HG02938 (cell line): ENCODE measurements around the gene ZC2HC1C.
A peak's percentile ranks its signal among the peaks of the same experiment; 100 is the strongest.

Experiments used
- ATAC-seq: cut with Tn5 transposase; IDR thresholded peaks from one replicate; pipeline ENCODE4 v1.9.1; 2021; ENCODE audit warnings: mild to moderate bottlenecking, moderate library complexity; ENCODE audit not compliant: unreplicated experiment

The ZC2HC1C gene, protein sequence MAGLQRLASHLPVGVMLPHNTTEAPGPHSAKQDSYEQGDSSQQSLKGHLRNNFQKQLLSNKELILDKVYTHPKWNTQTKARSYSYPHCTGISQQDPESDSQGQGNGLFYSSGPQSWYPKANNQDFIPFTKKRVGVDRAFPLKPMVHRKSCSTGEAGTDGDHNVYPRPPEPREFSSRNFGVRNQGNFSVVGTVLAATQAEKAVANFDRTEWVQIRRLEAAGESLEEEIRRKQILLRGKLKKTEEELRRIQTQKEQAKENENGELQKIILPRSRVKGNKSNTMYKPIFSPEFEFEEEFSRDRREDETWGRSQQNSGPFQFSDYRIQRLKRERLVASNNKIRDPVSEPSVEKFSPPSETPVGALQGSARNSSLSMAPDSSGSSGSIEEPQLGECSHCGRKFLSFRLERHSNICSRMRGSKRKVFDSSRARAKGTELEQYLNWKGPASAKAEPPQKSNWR

DNA sequence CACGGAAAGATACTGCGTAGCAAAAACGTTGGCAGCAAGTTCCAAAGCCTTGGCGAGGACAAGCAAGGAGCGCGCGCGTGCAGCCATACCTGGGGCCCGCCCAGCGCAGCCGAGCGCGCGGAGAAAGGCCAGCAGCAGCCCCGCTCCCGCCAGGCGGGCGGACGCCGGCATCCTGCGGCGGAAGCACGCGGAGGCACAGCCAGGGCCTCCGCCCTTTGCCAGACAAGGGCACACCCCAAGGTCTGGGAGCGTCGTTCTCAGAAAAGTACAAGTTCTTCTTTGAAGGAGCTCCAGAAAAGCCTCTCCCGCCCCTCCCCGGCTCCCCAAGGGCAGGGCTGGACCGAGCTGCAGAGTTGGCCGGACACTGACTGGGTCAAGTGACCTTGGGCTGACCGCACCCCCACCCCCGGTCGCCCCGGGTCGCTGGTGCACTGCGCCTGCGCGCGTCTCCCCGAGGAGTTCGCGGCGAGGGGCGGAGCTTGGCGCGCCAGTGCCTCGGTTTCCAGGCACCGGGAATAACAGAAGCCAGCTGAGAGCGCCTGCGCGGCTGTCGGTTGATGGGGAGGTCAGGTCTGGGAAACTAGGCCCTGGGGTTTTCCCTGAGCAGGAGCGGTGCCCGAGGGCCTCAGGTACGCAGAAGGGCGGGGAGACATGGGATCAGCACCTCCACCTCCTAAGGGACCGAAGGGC is at the start of gene ZC2HC1C:
ZC2HC1C (plus strand) TSS at position 521 of the 690 bp plus-strand sequence. CDS start 933 bp downstream, outside the sequence.
- peak; percentile 59 for ATAC-seq

DNA sequence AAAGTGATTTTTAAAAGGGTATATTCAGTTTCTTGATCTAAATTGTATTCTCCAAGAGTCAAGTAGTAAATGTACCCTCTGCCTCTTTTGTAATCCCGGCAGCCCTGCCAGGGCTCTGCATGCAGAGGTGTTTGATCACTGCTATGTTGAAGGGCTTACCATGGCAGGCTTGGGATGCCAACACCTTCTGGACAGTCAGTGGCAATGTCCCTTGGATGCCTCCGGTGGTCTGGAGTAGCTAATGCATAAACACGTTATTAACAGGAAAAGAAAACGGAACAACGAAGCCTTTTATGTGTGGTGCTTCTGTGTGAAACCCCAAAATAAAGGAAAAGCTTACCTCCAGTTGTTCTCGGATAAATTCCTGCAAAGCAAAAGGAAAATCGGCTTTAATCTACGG is 46.8 kb upstream of the ZC2HC1C start:
- ATAC-seq: no peak

DNA sequence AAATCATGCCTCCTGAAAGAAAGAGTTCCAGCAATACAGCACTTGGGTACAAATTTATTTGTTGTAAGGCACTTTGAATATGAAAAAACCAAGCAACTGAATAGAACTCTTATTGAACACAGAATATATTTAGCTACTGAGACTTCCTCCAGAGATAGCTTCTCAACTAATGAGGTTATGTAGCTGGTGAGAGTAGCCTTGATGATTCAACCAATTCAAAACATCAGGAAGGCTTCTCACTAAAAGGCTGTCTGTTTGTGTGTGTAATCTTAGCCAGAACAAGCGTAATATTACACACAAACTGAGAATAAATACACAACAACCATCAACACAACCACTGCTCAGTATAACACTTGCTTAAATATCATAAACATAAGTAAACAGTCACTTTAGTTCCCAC is 46.3 kb upstream of the ZC2HC1C start:
- no peak for ATAC-seq

DNA sequence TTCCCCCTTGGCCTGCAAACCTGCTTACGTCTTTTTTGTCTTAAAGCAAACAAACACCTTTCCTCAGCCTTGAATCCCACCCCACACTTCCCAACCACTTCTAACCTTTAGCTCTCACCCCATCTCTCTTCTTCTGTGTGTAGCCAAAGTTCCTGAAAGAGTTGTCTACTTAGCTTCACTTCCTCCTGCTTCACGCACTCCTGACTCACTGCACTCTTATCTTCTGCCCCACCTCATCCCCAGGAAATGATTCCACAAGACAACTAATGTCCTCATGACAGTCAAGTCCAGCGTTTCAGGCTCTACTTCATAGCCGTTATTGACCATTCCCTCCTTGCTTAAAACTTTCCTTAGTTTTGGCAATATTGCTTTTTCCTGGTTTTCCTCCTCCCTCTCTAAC is 44.4 kb upstream of the ZC2HC1C start:
- no peak for ATAC-seq

DNA sequence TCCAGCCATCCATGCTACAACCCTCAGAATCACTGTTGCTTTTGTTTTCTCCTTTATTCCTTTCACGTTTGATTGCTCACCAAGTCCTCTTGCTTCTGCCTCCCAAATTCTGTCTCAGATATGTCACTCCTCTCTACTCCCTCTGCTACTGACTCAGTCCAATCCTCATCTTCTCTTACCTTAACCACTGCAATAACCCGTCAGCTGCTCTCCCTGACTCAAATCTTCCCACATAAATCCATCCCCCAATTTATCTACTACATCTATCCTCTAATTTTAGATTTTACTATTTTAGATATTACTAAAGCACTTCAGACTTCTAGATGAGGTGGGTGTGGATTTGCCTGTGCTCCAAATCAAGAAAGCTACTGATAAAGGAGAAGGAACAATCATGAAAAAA is 43.6 kb upstream of the ZC2HC1C start:
- no peak for ATAC-seq

DNA sequence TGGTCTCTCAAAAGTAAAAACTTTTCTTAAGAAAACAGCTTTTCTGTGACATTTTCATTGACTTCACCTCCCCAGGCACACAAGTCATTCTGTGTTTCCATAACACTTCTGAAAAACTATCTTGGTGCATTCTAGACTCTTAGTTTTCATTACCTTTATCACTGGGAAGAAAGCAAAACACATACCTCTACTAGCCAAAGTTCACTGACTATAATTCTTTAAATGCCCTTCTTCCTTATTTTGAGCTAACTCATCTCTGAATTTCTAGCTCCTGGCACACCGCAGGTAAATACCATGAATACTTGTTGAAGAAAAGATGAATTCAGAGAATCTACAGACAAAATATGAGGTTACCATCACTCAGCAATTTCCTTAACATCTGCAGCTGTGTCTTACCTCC is 39.3 kb upstream of the ZC2HC1C start:
- no peak for ATAC-seq

DNA sequence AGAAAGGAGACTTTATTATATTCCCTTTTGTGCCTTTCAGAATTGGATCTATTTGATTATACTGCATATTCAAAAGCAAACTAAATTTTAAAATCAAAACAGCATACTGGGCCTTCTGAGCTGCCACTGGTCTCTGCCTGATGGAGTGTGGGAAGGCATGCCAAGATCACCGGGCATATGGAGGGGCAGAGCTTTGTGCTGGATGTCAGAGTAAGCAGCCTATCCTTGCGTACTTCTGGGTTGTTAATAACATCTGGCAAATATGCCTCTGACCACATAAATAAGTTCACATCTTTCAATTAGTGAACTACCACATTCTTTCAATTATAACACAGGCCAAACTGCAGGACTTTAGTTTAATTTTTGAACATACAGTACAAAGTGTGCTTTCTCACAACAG is 36.5 kb upstream of the ZC2HC1C start:
- ATAC-seq: no peak

DNA sequence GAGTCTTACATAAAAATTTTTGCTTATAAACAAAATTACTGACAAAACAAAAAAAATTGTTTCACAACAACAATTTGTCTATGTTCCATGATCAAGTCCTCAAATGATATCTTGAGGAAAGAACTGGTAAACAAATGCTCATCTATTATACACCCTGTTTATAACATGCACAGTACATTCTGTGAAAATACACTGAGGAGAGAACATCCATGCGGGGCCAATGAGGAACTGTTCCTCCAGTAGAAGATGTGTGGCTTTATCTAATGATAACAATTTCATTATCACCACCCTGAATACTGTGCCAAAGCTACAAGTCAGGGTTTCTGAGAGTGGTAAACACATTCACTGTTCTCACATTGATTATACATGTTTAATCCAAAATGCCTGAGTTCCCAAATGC is 28.9 kb upstream of the ZC2HC1C start:
- no peak for ATAC-seq

DNA sequence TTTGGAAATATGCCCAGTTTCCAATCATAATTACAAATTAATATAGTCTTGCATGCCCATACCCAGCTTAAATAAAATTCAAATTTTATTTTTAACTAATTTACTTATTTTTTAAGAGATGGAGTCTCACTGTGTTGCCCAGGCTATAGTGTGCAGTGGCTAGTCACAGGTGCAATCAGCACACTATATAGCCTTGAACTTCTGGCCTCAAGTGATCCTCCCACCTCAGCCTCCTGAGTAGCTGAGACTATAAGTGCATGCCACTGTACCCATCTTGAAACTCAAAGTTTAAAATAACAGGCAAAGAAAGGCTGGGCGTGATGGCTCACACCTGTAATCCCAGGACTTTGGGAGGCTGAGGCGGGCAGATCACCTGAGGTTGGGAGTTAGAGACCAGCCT is 28.5 kb upstream of the ZC2HC1C start:
- no peak for ATAC-seq

DNA sequence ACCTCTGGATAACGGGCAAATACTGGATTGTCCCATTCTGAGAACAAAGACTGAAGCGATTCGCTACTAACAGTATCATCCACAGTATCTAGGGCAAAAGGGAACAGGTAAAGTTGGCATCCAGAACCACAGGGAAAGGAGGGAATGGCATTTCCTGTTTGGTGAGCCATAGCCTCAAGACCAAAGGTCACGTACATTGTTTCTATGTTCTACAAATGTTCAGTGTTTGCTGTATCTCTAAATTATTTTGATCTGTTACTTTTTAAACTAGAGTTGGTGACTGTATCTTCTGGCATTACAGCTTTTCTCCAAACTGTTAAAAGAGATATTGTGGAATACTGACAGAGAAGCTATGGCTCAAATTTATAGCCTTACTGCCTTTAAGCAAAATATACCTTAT is 27.8 kb upstream of the ZC2HC1C start:
- no peak for ATAC-seq

DNA sequence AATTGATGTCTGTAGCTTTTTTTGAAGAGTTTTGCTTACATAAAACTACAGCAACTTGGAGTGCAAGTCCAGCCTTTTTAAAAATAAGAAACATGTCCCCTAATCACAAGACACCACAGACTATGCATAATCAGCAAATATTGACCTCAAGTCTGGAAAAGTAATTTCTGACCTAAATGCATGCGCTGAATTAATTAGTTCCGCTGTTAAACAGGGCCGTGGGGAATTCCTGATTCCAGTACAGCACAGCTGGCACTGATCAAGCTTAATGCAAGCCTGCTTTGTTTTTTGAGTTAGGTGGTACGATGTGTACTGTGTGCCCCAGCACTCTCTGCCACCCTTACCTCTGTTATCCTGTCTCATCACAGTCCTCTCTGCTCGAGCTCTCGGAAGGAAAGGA is 27.4 kb upstream of the ZC2HC1C start:
- ATAC-seq: no peak

DNA sequence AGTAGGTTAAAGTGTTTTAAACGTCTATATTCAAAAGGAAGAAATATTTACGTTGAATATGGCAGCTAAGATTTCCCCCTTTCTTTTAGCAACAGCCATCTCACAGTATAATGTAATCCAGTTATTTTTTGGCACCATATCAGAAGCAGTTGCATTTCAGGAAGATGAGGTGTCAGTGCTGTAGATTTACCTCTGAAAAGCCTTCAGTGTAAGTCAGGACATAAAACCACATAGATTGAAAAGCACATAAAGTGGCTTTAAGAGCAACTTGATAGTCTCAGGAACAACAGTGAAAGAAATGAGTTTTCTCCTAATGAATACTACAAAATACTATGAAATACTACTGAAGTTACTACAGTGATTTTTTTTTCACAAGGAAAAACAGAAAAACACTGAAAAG is 25.1 kb upstream of the ZC2HC1C start:
- ATAC-seq: no peak

DNA sequence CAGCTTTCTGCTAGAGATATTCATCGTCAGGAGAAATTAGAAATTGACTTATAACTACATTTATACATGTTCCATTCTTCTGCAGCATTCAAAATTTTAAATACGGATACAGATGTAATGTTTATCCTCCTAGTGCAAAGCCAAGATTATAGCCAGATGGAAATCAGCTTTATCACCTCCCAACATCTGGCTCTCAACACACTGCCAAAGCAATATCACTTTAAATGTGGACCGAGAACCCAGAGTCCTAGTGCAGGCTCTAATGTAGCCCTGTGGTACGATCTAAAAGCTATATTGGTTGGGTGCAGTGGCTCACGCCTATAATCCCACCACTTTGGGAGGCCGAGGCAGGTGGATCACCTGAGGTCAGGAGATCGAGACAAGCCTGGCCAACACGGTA is 24.7 kb upstream of the ZC2HC1C start:
- ATAC-seq: no peak

DNA sequence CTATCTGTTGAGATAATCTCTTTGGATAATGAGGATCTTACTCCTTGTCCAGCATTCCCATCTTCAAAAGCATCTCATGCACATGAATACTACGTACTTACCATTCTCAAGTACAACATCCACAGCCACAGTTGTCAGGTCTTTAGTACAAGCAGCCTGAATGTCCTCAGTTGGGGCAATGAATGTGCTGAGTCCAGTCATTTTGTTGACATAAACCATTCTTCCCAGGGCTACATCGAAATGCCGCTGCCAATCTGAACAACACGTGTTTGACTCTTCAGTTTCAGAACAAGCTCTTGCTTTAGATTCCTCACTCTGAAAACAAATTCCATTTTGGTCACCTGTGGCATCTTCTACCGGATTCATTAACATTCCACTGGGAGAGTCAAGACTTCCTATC is 23.2 kb upstream of the ZC2HC1C start:
- ATAC-seq: no peak

DNA sequence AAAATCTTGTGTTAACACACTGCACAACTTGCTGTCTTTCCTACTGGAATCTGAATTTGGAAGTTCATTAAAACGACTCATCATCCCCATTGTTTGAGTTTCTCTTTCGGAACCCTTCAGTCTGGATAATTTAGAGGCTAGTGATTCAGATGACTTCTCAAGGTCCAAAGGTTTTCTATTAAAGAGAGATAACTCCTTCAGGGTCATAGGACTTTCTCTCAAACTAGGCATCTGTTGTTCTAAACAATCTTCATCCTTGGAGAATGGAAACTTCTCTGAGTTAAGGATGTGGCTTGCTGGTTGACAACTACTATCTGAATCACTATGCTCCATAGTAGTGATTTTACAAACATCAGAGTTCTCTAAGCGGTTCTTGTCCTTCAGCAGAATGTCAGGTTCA is 22.5 kb upstream of the ZC2HC1C start:
- ATAC-seq: no peak

DNA sequence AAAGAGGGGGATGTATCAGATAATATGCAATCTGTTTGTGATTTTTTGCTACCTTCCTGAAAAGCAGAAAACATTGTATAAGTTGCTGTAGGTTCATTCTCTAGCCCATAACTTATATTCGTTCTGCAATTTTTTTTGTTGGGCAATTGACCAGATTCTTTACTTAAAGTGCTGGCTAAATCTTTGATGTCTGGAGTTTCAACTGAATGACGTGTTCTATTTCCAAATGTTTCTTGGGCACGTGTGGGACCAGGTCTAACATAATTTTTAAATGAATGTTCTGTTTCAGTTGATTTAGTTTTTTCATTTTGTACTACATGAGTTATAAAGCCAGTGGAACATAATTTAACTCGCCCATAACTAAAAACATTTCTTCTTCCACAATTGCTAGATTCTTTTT is 21.9 kb upstream of the ZC2HC1C start:
- no peak for ATAC-seq

DNA sequence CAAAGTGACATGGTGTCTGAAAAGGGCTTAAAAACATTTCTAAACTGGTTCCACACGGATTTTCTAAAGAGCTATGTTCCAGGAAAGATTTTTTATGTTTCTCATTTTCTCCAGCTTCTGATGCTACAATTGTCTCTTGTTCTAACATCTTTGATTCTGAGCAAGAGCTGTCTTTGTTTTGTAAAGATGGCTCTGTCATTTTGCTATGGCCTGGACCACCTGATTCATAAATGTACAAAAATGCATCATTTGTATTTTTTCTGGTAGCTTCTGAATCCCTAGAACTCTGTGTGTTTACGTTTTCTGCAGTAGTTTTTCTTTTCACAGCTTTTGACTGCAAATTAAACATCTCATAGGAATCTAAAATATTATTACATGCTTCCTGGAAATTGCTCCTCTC is 21.3 kb upstream of the ZC2HC1C start:
- no peak for ATAC-seq

DNA sequence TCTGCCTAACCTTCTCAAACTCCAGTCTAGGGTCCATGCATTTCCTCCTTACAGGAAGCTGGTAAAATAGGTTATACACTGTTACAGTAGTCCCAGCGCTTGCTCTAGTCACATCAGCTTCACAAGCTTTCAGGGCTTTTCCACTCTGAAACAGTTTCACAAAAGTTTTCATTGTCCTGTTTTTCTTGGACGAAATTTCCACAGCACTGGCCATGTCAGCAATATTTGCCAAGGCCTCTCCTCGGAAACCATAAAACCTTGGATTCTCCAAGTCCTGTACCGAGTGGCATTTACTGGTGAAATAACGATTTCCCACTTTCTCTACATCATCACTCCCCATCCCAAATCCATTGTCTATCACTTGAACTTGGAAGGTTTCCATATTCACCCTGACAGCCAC is 20.3 kb upstream of the ZC2HC1C start:
- no peak for ATAC-seq

DNA sequence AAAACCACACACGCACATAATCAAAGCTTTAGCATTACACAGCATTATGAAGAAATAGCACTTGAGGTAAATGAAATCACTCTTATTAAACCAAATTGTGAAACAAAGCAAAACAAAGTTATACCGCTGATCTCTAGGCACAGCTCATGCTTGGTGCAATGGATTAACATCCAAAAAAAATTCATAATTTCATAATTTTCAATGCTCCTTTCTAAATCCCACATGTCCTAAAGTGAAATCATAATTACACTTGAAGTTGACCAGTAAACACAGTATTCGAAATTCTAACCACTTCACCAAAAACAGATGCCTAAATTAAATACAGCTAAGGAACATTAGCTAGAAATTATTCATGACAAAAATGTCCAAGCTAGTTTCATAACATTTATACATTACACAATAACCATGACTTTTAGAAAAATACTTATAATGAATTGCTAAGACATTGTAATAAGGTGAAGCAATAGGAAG is 19.7 kb upstream of the ZC2HC1C start:
- no peak for ATAC-seq

DNA sequence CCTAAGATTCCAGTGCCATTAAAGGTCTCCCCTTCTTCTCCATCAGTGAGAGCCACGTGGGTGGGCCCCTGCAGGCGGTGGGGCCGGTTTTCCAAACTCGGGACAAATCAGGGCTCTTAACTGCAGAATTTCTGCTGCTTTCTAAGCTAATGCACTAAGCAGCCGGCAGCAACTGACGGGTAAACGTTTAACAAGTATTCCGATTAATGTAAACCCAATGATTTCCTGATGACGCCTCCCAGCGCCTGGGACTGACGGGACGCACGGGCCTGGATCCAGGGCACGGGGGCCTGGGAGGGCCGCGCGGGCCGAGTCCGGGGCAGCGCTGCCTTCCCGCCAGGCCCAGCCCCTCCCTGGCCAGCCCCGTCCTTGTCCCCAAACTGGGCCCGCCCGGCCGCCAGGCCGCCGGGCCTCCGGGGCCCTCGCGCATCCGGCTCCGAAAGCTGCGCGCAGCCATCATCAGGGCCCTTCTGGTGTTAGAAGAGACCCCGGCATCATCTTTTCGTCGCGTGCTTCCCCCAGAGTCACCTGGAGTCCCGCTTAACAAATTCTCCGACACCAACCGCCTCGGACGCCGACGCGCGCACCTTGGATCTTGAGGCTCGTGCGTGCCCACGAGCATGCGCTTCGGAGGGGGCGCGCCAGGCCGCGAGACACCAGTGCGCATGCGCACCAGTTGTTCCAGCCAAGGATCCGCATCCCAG is 18.4 kb upstream of the ZC2HC1C start, which contains the start of gene MLH3:
MLH3 (minus strand) TSS at position 616 of the 704 bp plus-strand sequence. CDS start 1,812 bp downstream, outside the sequence.
- peak; percentile 58 for ATAC-seq

DNA sequence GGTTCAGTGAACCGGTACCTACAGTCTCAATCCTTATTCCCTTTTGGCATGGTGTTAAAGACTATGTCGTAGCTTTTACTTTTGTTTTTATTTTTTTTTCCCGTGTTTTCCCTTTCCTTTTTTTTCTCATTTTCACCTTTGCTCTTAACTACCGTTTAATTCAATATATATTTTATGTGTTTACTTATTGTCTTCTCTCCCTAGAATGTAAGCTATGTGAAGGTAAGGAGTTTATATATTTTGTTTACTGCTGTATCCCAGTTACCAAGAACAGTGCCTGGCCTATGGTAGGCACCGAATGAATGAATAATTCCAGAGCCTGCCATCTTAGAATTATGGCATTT is 17.9 kb upstream of the ZC2HC1C start:
- no peak for ATAC-seq
